Karpas-422 (cell line): ENCODE measurements around the gene OST4. TPM values are rescaled to one million over a fixed set of nuclear protein-coding genes. Genes with fewer than 3 reads are reported as not detected.

Experiments used
- DNase-seq: peaks from one replicate; pipeline ENCODE4 v3.0.0-alpha.2; 2015
- H2AFZ ChIP-seq: fragments of 200-600 bp; sonication (generic); 2 replicates; pipeline ENCODE4 v1.6.1; 2014; ENCODE audit warnings: antibody characterized with exemption, low read length, mixed read lengths
- H3K27ac ChIP-seq: fragments of 200-600 bp; sonication (generic); 2 replicates; pipeline ENCODE4 v1.5.1; 2014; ENCODE audit warnings: mild to moderate bottlenecking, low read length, moderate library complexity
- H3K27me3 ChIP-seq: fragments of 200-600 bp; sonication (generic); 2 replicates; pipeline ENCODE4 v1.6.1; 2014; ENCODE audit warnings: low read length, mixed read lengths
- H3K36me3 ChIP-seq: fragments of 200-600 bp; sonication (generic); 2 replicates; pipeline ENCODE4 v1.6.1; 2014; ENCODE audit warnings: low read length, mixed read lengths; ENCODE audit not compliant: insufficient read depth
- H3K4me1 ChIP-seq: fragments of 200-600 bp; sonication (generic); 2 replicates; pipeline ENCODE4 v1.6.1; 2014; ENCODE audit warnings: mild to moderate bottlenecking, low read length, mixed read lengths
- H3K4me2 ChIP-seq: fragments of 200-600 bp; sonication (generic); 2 replicates; pipeline ENCODE4 v1.6.1; 2014; ENCODE audit warnings: low read length, low read depth, mild to moderate bottlenecking; ENCODE audit not compliant: poor library complexity, severe bottlenecking
- H3K4me3 ChIP-seq: fragments of 200-600 bp; sonication (generic); 2 replicates; pipeline ENCODE4 v1.5.1; 2014; ENCODE audit warnings: mild to moderate bottlenecking, antibody characterized with exemption, low read length, mixed read lengths
- H3K79me2 ChIP-seq: fragments of 200-600 bp; sonication (generic); 2 replicates; pipeline ENCODE4 v1.6.1; 2014; ENCODE audit warnings: mild to moderate bottlenecking, low read length, mixed read lengths
- H3K9ac ChIP-seq: fragments of 200-600 bp; sonication (generic); 2 replicates; pipeline ENCODE4 v1.6.0; 2014; ENCODE audit warnings: low read length
- H3K9me2 ChIP-seq: fragments of 200-600 bp; sonication (generic), shearing (Covaris generic); replicated peaks from 2 replicates; pipeline ENCODE4 v1.6.0; 2014; ENCODE audit warnings: mild to moderate bottlenecking, low read length, moderate library complexity; ENCODE audit not compliant: insufficient read depth
- H3K9me3 ChIP-seq: fragments of 300-700, 200-600 bp; sonication (generic); 2 replicates; pipeline ENCODE4 v1.6.1; 2014; ENCODE audit warnings: low read length, mixed read lengths
- H4K20me1 ChIP-seq: fragments of 200-600 bp; sonication (generic); 2 replicates; pipeline ENCODE4 v1.6.1; 2014; ENCODE audit warnings: mild to moderate bottlenecking, antibody characterized with exemption, low read length, low read depth; ENCODE audit not compliant: insufficient read depth
- total RNA-seq: library from RNA; depleted of rRNA; stranded (reverse); fragments of >200 nt; shearing (Covaris generic); gene quantifications from 2 replicates; pipeline ENCODE4 v1.2.3, GENCODE V29; 2014; ENCODE audit warnings: low replicate concordance

The OST4 gene
- total RNA-seq, 1 experiment from 2014 or later, result 402 TPM

GRCh38 chr2:27059141-27059820 is 12.2 kb downstream of the OST4 start:
- H3K4me1 ChIP-seq, result no peaks in the 10 kb centered on the region
- no peak overlapping the region for H3K4me3 ChIP-seq
- H3K27me3 ChIP-seq, result no peaks in the 10 kb centered on the region
- H3K27ac ChIP-seq, result no peak overlapping the region
- no peaks in the 10 kb centered on the region; the same call in 1 of the 2 replicates for H3K36me3 ChIP-seq
- no peaks in the 10 kb centered on the region for H3K79me2 ChIP-seq
- H3K4me2 ChIP-seq, result no peak overlapping the region
- no peak overlapping the region for H3K9ac ChIP-seq
- H4K20me1 ChIP-seq, result no peaks in the 10 kb centered on the region
- DNase-seq, result no peak
- H3K9me2 ChIP-seq, result no peaks in the 10 kb centered on the region
- no peak overlapping the region for H2AFZ ChIP-seq
- H3K9me3 ChIP-seq, result no peaks in the 10 kb centered on the region

GRCh38 chr2:27058210-27058609 is 13.2 kb downstream of the OST4 start:
- Histone ChIP-seq H3K79me2 (no peaks in the 10 kb centered on the region), H3K27me3 (no peaks in the 10 kb centered on the region), H3K36me3 (no peaks in the 10 kb centered on the region; the same call in 1 of the 2 replicates), H3K4me2 (no peak overlapping the region), H3K9me2 (no peaks in the 10 kb centered on the region), H3K9ac (no peak overlapping the region), H3K4me3 (no peak overlapping the region), H3K4me1 (no peaks in the 10 kb centered on the region), H4K20me1 (no peaks in the 10 kb centered on the region), H3K27ac (no peak overlapping the region), H2AFZ (no peak overlapping the region), H3K9me3 (no peaks in the 10 kb centered on the region)
- no peak for DNase-seq

- Histone ChIP-seq H3K27ac (no peak overlapping the region), H3K79me2 (peaks cover under 1% of the 10 kb centered on the region; the same call in 1 of the 2 replicates), H2AFZ (no peak overlapping the region)
These were observed 14.3 kb downstream of the OST4 start for GRCh38 chr2:27057184-27057583.

GRCh38 chr2:27054721-27055120 is 16.7 kb downstream of the OST4 start:
- H2AFZ ChIP-seq, result no peak overlapping the region
- DNase-seq, result no peak
- peaks cover 12% of the 10 kb centered on the region for H3K4me1 ChIP-seq
- no peaks in the 10 kb centered on the region; the same call in 1 of the 2 replicates for H3K36me3 ChIP-seq
- H4K20me1 ChIP-seq, result no peaks in the 10 kb centered on the region
- H3K79me2 ChIP-seq, result peaks cover 4% of the 10 kb centered on the region; the same call in 1 of the 2 replicates
- no peaks in the 10 kb centered on the region for H3K27me3 ChIP-seq
- H3K9ac ChIP-seq, result no peak overlapping the region
- no peaks in the 10 kb centered on the region for H3K9me3 ChIP-seq
- no peak overlapping the region for H3K27ac ChIP-seq
- no peak overlapping the region for H3K4me3 ChIP-seq
- H3K9me2 ChIP-seq, result no peaks in the 10 kb centered on the region
- H3K4me2 ChIP-seq, result no peak overlapping the region

More at GRCh38 chr2:27057184-27057583, 14.3 kb downstream of the OST4 start:
- Histone ChIP-seq H3K9ac (no peak overlapping the region), H3K9me3 (no peaks in the 10 kb centered on the region), H3K27me3 (no peaks in the 10 kb centered on the region), H4K20me1 (no peaks in the 10 kb centered on the region), H3K9me2 (no peaks in the 10 kb centered on the region), H3K4me2 (no peak overlapping the region), H3K36me3 (no peaks in the 10 kb centered on the region; the same call in 1 of the 2 replicates), H3K4me3 (no peak overlapping the region), H3K4me1 (peaks cover 8% of the 10 kb centered on the region)
- no peak for DNase-seq

GRCh38 chr2:27053776-27054175 is 17.7 kb downstream of the OST4 start:
- H2AFZ ChIP-seq, result no peak overlapping the region
- H3K9me2 ChIP-seq, result no peaks in the 10 kb centered on the region

GRCh38 chr2:27053321-27053720 is 18.1 kb downstream of the OST4 start:
- DNase-seq, result no peak
- no peaks in the 10 kb centered on the region for H4K20me1 ChIP-seq
- H3K9ac ChIP-seq, result no peak overlapping the region
- no peaks in the 10 kb centered on the region; the same call in 1 of the 2 replicates for H3K36me3 ChIP-seq
- H3K4me3 ChIP-seq, result no peak overlapping the region
- H3K79me2 ChIP-seq, result peaks cover 4% of the 10 kb centered on the region; the same call in 1 of the 2 replicates
- H3K27me3 ChIP-seq, result no peaks in the 10 kb centered on the region
- H3K9me2 ChIP-seq, result no peaks in the 10 kb centered on the region
- H3K4me2 ChIP-seq, result no peak overlapping the region
- H3K27ac ChIP-seq, result no peak overlapping the region
- peaks cover 20% of the 10 kb centered on the region for H3K4me1 ChIP-seq
- H3K9me3 ChIP-seq, result no peaks in the 10 kb centered on the region
- H2AFZ ChIP-seq, result no peak overlapping the region

More at GRCh38 chr2:27053776-27054175, 17.7 kb downstream of the OST4 start:
- Histone ChIP-seq H3K4me1 (peaks cover 20% of the 10 kb centered on the region), H3K9ac (no peak overlapping the region), H3K79me2 (peaks cover 4% of the 10 kb centered on the region; the same call in 1 of the 2 replicates), H3K27ac (no peak overlapping the region), H3K27me3 (no peaks in the 10 kb centered on the region), H3K36me3 (no peaks in the 10 kb centered on the region; the same call in 1 of the 2 replicates), H3K4me2 (no peak overlapping the region), H4K20me1 (no peaks in the 10 kb centered on the region), H3K4me3 (no peak overlapping the region), H3K9me3 (no peaks in the 10 kb centered on the region)
- DNase-seq, result no peak

GRCh38 chr2:27051902-27052645 is 19.4 kb downstream of the OST4 start:
- no peak overlapping the region for H3K27ac ChIP-seq
- H3K4me2 ChIP-seq, result peak overlapping the region; percentile 89
- H3K79me2 ChIP-seq, result peaks cover 4% of the 10 kb centered on the region; the same call in 1 of the 2 replicates
- H3K9ac ChIP-seq, result peak overlapping the region; percentile 80
- H2AFZ ChIP-seq, result peak overlapping the region; percentile 39; the same call in 1 of the 2 replicates
- H3K4me1 ChIP-seq, result peaks cover 20% of the 10 kb centered on the region
- no peaks in the 10 kb centered on the region for H3K9me3 ChIP-seq
- no peaks in the 10 kb centered on the region; the same call in 1 of the 2 replicates for H3K36me3 ChIP-seq
- no peaks in the 10 kb centered on the region for H3K9me2 ChIP-seq
- H3K4me3 ChIP-seq, result peak overlapping the region; percentile 89
- H4K20me1 ChIP-seq, result no peaks in the 10 kb centered on the region
- no peaks in the 10 kb centered on the region for H3K27me3 ChIP-seq
- peak; percentile 67 for DNase-seq
